OCI-LY3 (cell line): Measurements from ENCODE around the gene TNFRSF14.
"Not testable (repeated sequence)": the region's sequence is repeated elsewhere in the genome, so short reads cannot be mapped to it uniquely, and the experiment has no call there.

Source experiments
- CTCF ChIP-seq: fragments of 200-600, 300-600 bp; sonication (generic); IDR thresholded peaks from 2 replicates; pipeline ENCODE4 v1.5.1; 2014; ENCODE audit warnings: antibody characterized with exemption, low read length, low read depth
- EZH2phosphoT487 ChIP-seq: fragments of 200-600 bp; shearing (Covaris generic); IDR thresholded peaks from 2 replicates; pipeline ENCODE4 v1.6.1; 2018; ENCODE audit warnings: antibody characterized with exemption, mixed run types, low read depth

GRCh38 chr1:2569703-2570102, 13.5 kb downstream of the TNFRSF14 start:
- TF ChIP-seq CTCF, EZH2phosphoT487: not testable (repeated sequence)
